Measurements from ENCODE around the gene ABCA1. TPM values are rescaled to one million over a fixed set of nuclear protein-coding genes. Genes with fewer than 3 reads are reported as not detected.

The ABCA1 gene
- total and polyA plus RNA-seq, 2 of the 13 experiments (the other 11 are each of a cell fraction or from before 2014, with no cell fraction given), result 26.8 to 63.8 TPM

DNA sequence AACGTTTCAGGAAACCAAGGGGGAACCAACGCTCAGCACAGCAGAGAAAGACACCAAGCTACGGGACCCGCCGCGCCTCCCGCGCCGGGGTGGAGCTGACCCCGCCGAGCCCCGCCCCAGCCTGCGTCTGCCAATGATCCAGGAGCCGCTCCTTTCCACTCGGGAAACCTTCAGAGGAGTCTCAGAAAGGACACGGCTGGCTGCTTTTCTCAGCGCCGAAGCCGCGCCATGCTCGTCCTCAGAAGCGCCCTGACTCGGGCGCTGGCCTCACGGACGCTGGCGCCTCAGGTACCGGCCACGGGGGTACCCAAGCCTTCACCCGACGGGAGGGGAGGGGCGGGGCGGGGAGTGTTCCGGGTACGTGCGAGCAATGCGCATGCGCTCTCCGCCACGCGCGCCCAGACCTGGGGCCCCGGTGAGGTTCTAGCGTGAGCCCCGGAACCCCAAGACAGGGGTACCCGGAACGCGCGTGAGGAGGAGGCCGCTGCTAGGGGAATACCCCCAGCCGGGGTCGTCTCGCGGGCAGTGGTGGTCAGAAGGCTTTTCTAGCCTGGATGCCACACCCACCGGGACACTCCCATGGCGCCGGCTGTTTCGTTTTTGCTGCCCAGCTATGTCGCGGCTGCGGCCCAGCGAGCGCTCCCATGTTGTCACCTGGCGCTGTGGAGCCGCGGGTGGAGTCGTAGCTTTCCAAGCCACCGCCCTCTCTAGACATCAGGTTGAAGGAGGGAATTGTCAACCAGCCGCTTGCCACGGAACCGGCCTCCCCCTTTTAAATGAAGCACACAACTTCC lies 180.2 kb downstream of the ABCA1 start, which contains the start of gene NIPSNAP3A (continued):
- TF ChIP-seq, protein P1, sequence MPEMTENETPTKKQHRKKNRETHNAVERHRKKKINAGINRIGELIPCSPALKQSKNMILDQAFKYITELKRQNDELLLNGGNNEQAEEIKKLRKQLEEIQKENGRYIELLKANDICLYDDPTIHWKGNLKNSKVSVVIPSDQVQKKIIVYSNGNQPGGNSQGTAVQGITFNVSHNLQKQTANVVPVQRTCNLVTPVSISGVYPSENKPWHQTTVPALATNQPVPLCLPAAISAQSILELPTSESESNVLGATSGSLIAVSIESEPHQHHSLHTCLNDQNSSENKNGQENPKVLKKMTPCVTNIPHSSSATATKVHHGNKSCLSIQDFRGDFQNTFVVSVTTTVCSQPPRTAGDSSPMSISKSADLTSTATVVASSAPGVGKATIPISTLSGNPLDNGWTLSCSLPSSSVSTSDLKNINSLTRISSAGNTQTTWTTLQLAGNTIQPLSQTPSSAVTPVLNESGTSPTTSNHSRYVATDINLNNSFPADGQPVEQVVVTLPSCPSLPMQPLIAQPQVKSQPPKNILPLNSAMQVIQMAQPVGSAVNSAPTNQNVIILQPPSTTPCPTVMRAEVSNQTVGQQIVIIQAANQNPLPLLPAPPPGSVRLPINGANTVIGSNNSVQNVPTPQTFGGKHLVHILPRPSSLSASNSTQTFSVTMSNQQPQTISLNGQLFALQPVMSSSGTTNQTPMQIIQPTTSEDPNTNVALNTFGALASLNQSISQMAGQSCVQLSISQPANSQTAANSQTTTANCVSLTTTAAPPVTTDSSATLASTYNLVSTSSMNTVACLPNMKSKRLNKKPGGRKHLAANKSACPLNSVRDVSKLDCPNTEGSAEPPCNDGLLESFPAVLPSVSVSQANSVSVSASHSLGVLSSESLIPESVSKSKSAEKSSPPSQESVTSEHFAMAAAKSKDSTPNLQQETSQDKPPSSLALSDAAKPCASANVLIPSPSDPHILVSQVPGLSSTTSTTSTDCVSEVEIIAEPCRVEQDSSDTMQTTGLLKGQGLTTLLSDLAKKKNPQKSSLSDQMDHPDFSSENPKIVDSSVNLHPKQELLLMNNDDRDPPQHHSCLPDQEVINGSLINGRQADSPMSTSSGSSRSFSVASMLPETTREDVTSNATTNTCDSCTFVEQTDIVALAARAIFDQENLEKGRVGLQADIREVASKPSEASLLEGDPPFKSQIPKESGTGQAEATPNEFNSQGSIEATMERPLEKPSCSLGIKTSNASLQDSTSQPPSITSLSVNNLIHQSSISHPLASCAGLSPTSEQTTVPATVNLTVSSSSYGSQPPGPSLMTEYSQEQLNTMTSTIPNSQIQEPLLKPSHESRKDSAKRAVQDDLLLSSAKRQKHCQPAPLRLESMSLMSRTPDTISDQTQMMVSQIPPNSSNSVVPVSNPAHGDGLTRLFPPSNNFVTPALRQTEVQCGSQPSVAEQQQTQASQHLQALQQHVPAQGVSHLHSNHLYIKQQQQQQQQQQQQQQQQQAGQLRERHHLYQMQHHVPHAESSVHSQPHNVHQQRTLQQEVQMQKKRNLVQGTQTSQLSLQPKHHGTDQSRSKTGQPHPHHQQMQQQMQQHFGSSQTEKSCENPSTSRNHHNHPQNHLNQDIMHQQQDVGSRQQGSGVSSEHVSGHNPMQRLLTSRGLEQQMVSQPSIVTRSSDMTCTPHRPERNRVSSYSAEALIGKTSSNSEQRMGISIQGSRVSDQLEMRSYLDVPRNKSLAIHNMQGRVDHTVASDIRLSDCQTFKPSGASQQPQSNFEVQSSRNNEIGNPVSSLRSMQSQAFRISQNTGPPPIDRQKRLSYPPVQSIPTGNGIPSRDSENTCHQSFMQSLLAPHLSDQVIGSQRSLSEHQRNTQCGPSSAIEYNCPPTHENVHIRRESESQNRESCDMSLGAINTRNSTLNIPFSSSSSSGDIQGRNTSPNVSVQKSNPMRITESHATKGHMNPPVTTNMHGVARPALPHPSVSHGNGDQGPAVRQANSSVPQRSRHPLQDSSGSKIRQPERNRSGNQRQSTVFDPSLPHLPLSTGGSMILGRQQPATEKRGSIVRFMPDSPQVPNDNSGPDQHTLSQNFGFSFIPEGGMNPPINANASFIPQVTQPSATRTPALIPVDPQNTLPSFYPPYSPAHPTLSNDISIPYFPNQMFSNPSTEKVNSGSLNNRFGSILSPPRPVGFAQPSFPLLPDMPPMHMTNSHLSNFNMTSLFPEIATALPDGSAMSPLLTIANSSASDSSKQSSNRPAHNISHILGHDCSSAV (CRISPR knock-in tag; IDR thresholded peaks at IDR 0.05; ENCODE audit: borderline replicate concordance), result no peak
- TF ChIP-seq MTA1 (CRISPR knock-in tag; IDR thresholded peaks at IDR 0.05; ENCODE audit: borderline replicate concordance) (peak; percentile 73; the same call in 1 of the 2 replicates), ELF4 (CRISPR knock-in tag; IDR thresholded peaks at IDR 0.05; ENCODE audit: borderline replicate concordance) (0 out of 2 replicates have a peak, but pooled peaks have one; percentile 46), JUND (CRISPR knock-in tag; IDR thresholded peaks at IDR 0.05) (no peak), CEBPG (CRISPR knock-in tag; IDR thresholded peaks at IDR 0.05) (no peak), MAFF (IDR thresholded peaks at IDR 0.05; ENCODE audit: low read depth, low read length) (no peak), BRCA1 (CRISPR knock-in tag; IDR thresholded peaks at IDR 0.05) (no peak), ZNF577 (CRISPR knock-in tag; IDR thresholded peaks at IDR 0.05; ENCODE audit: borderline replicate concordance, low read depth) (no peak), SP2 (CRISPR knock-in tag; IDR thresholded peaks at IDR 0.05) (no peak), AHDC1 (CRISPR knock-in tag; IDR thresholded peaks at IDR 0.05; ENCODE audit: borderline replicate concordance) (no peak)
- TF ChIP-seq, protein P2, sequence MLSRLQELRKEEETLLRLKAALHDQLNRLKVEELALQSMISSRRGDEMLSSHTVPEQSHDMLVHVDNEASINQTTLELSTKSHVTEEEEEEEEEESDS (CRISPR knock-in tag; IDR thresholded peaks at IDR 0.05; ENCODE audit: borderline replicate concordance), result no peak
- TF ChIP-seq, protein P3, sequence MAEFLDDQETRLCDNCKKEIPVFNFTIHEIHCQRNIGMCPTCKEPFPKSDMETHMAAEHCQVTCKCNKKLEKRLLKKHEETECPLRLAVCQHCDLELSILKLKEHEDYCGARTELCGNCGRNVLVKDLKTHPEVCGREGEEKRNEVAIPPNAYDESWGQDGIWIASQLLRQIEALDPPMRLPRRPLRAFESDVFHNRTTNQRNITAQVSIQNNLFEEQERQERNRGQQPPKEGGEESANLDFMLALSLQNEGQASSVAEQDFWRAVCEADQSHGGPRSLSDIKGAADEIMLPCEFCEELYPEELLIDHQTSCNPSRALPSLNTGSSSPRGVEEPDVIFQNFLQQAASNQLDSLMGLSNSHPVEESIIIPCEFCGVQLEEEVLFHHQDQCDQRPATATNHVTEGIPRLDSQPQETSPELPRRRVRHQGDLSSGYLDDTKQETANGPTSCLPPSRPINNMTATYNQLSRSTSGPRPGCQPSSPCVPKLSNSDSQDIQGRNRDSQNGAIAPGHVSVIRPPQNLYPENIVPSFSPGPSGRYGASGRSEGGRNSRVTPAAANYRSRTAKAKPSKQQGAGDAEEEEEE (CRISPR knock-in tag; IDR thresholded peaks at IDR 0.05; ENCODE audit: borderline replicate concordance), result no peak
